SK-N-MC (cell line): ENCODE data around the gene SPNS3.

ENCODE experiments used
- DNase-seq: peaks from one replicate; pipeline ENCODE4 v3.0.0-alpha.2; 2011; ENCODE audit warnings: low read depth, low spot score
- H3K27ac ChIP-seq: fragments of 200-600 bp; sonication (generic); 2 replicates; pipeline ENCODE4 v1.5.1; 2016; ENCODE audit warnings: mixed run types
- H3K36me3 ChIP-seq: fragments of 200-600 bp; sonication (generic); 2 replicates; pipeline ENCODE4 v1.6.1; 2017; ENCODE audit warnings: antibody characterized with exemption, low read length, mixed read lengths; ENCODE audit not compliant: insufficient read depth
- H3K4me3 ChIP-seq: fragments of 200-600 bp; sonication (generic); 2 replicates; pipeline ENCODE4 v1.5.1; 2016
- H3K9ac ChIP-seq: fragments of 200-600 bp; sonication (generic); 2 replicates; pipeline ENCODE4 v1.8.0; 2017; ENCODE audit warnings: mixed run types, mixed read lengths; ENCODE audit not compliant: insufficient read length
- H3K9me3 ChIP-seq: fragments of 200-600 bp; sonication (generic); 2 replicates; pipeline ENCODE4 v1.6.1; 2017; ENCODE audit warnings: low read depth, mild to moderate bottlenecking, antibody characterized with exemption, low read length, moderate library complexity, mixed read lengths
- EZH2 ChIP-seq: fragments of 200-600 bp; sonication (generic); IDR thresholded peaks from one replicate; pipeline ENCODE4 v1.6.1; 2017; ENCODE audit warnings: antibody characterized with exemption
- FOXP2 ChIP-seq: optimal IDR thresholded peaks from 2 replicates; pipeline ENCODE3; 2011; ENCODE audit warnings: mild to moderate bottlenecking, moderate library complexity; ENCODE audit not compliant: insufficient read depth; ENCODE audit errors: extremely low read length, control extremely low read depth
- POLR2AphosphoS5 ChIP-seq: IDR thresholded peaks from 2 replicates; pipeline ENCODE4 v1.6.1; 2012; ENCODE audit warnings: mild to moderate bottlenecking, low read depth, low read length, borderline replicate concordance

Gene SPNS3

DNA sequence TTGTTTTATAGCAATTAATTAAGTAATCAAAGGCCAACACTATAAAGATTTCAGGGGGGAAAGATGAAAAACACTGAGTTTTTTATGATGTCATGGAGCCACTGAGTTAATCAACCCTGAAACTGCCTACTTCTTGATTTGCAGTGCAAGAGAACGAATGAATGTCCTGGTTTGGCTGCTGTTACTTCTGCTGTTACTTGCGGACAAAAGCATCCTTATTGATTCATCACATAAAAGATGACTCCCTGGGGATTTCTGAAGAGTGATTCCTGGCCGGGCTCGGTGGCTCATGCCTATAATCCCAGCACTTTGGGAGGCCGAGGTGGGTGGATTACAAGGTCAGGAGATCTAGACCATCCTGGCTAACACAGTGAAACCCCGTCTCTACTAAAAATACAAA, 10.9 kb upstream of the SPNS3 start:
- no peaks in the 10 kb centered on the region for H3K9me3 ChIP-seq
- H3K9ac ChIP-seq, result no peak overlapping the region
- no peak overlapping the region for H3K27ac ChIP-seq
- no peaks in the 10 kb centered on the region for H3K36me3 ChIP-seq
- no peak overlapping the region for H3K4me3 ChIP-seq
- TF ChIP-seq FOXP2 (no peak), EZH2 (no peak), POLR2AphosphoS5 (no peak)
- no peak for DNase-seq

DNA sequence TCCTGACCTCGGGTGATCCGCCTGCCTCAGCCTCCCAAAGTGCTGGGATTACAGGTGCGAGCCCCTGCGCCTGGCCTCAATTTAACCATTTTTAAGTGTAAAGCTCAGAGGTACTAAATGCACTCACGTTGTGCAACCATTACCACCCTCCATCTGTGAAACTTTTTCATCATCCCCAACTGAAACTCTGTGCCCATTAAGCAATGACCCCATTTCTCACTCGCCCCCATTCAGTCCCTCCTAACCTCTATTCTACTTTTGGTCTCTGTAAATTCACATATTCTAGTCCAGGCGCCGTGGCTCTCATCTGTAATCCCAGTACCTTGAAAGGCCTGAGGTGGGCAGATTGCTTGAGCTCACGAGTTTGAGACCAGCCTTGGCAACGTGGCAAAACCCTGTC, 8.3 kb upstream of the SPNS3 start:
- Histone ChIP-seq H3K9me3 (no peaks in the 10 kb centered on the region), H3K9ac (no peak overlapping the region), H3K27ac (no peak overlapping the region), H3K36me3 (no peaks in the 10 kb centered on the region), H3K4me3 (no peak overlapping the region)
- TF ChIP-seq FOXP2 (no peak), EZH2 (no peak), POLR2AphosphoS5 (no peak)
- DNase-seq, result no peak

DNA sequence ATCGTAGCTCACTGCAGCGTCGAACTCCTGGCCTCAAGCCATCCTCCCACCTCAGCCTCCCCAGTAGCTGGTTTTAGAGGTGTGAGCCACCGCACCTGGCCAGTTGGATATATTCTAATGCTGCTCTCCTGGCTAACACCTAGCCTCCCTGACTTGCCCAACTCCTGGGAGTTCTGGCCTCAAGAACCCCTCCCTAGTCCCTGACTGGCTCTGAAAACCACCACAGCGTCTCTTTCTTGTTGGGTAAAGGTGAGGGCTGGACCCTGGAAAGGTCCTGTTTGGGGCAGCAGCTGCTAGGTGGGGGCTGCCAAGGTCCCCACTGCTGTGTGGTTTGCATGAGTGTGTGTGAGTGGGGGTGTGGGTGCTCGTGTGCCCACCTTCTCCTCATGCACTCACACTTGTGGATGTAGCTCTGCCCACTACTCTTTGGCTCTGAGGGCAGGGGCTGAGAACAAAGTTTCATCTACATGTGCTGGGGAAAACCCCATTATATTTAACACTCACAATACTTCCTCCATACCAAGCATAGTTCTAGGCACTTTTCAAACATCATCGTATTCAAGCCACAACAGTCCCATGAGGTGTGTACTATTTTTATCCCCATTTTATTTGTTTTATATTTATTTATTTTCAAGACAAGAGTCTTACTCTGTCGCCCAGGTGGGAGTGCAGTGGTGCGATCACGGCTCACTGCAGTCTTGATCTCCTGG, 7.1 kb upstream of the SPNS3 start:
- no peak for DNase-seq
- H3K9ac ChIP-seq, result no peak overlapping the region
- TF ChIP-seq EZH2 (no peak), FOXP2 (no peak), POLR2AphosphoS5 (no peak)
- H3K36me3 ChIP-seq, result no peaks in the 10 kb centered on the region
- no peak overlapping the region for H3K27ac ChIP-seq
- H3K9me3 ChIP-seq, result no peaks in the 10 kb centered on the region
- no peak overlapping the region for H3K4me3 ChIP-seq

DNA sequence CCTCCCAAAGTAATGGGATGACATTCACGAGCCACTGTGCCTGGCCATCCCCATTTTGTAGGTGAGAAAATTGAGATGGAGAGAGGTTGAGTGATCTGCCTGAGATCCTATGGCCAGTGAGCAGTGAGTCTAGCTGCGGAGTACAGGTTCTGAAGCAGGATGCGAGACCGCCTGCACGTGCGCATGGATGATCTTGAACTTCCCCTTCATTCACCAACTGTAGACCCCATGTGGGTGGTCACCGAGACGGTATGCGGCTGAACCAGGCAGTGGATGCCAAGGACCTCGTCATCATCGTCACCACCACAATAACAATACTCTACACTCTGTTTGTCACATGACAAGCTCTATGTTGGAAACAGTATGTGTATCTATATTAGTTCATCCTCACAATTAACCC, 6.2 kb upstream of the SPNS3 start:
- Histone ChIP-seq H3K9me3 (no peaks in the 10 kb centered on the region), H3K4me3 (no peak overlapping the region), H3K9ac (no peak overlapping the region), H3K27ac (no peak overlapping the region), H3K36me3 (no peaks in the 10 kb centered on the region)
- no peak for DNase-seq
- TF ChIP-seq EZH2 (no peak), FOXP2 (no peak), POLR2AphosphoS5 (no peak)

DNA sequence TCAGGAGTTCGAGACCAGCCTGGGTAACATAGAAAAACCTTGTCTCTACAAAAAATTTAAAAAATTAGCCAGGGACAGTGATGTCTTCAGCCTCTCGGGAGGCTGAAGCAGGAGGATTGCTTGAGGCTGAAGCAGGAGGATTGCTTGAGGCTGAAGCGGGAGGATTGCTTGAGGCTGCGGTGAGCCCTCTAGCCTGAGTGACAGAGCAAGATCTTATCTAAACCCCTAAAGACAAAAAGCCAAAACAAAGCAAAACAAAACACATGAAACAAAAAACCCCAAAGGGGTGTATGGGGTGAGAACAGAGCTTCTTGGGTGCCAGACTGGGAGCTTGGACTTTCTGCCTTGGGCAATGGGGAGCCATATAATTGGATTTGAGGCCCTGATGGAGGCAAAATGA, 2.6 kb downstream of the SPNS3 start:
- H3K4me3 ChIP-seq, result no peak overlapping the region
- H3K27ac ChIP-seq, result no peak overlapping the region
- H3K9me3 ChIP-seq, result no peaks in the 10 kb centered on the region
- no peak overlapping the region for H3K9ac ChIP-seq
- H3K36me3 ChIP-seq, result no peaks in the 10 kb centered on the region
- no peak for DNase-seq
- TF ChIP-seq POLR2AphosphoS5, result no peak
- no peak for TF ChIP-seq FOXP2
- no peak for TF ChIP-seq EZH2

DNA sequence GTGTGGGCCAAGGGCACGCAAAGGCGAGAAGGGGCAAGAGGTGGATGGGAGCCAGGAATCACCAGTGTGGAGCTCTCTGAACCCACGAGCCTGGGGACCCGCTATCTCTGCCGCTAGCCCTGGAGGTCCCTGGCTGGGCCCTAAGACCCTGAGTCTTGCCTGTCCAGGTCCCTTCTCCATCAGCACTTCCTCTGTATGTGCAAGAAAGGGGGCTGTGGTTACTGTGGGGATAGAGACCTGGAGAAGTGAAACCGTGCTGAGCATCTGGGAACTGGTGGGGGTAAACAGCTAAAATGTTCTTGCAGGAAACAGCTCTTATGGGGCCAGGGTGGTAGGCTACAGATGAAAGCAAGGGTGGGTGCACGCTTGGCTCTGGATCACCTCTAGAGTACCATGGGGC, 3.1 kb downstream of the SPNS3 start:
- H3K9ac ChIP-seq, result no peak overlapping the region
- H3K9me3 ChIP-seq, result no peaks in the 10 kb centered on the region
- H3K36me3 ChIP-seq, result no peaks in the 10 kb centered on the region
- H3K4me3 ChIP-seq, result no peak overlapping the region
- no peak overlapping the region for H3K27ac ChIP-seq
- DNase-seq, result no peak
- TF ChIP-seq POLR2AphosphoS5 (no peak), FOXP2 (no peak), EZH2 (no peak)

DNA sequence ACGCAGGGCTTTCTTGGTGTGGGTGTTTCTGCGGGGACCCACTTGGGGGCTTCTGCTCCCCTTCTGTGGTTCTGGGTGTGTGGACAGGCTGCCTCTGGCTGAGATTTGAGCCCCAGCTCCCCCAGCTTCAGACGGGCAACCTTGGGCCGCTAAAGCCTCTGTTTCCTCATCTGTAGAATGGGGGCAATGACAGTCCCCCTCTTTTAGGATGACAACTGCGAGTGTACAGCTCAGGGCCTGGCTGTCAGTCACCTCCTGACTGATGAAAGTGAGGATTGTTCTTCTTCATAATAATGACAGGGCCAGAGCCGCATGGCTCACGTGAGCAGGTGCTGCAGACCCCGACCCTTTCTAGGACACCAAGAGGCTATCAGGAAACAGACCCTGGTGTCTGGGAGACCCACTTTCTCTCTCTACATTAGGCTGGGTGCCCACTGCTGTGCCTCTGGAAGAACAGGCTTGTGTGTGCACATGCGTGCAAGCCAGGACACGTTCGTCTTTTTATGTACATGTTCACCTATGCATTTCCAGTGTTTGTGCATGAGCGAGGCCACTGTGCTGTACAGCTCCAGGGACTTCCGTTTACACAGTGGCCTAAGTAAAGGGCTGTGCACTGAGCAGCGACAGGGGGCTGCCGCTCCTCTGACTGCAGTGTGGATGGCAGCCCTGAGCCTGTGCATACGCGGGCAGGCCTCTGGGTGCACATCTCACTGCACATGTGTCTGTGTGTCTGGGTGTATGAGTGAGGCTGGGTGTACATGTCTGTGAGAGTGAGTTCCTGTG, 4.6 kb downstream of the SPNS3 start:
- H3K36me3 ChIP-seq, result no peaks in the 10 kb centered on the region
- H3K9me3 ChIP-seq, result no peaks in the 10 kb centered on the region
- H3K9ac ChIP-seq, result no peak overlapping the region
- TF ChIP-seq FOXP2 (no peak), EZH2 (no peak), POLR2AphosphoS5 (no peak)
- H3K27ac ChIP-seq, result no peak overlapping the region
- H3K4me3 ChIP-seq, result no peak overlapping the region
- DNase-seq, result no peak

DNA sequence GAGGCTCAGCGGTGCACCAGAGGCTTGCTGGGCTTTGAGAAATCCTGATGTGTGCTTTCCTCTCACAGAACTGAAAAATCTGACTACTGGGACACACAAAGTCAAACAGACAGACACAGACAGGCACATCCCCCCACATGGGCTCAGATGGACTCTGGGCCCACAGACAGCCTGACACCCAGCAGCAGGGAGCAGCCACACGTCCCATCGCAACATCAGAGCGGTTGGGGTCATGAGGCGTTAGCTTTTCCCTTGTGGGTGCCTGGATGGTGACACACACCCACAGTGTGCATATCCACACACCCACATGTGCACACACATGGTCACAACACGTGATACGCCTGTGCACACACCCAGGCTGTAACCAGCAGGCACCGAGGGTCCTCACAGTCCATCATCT, 6.3 kb downstream of the SPNS3 start:
- TF ChIP-seq POLR2AphosphoS5 (no peak), FOXP2 (no peak), EZH2 (no peak)
- H3K27ac ChIP-seq, result no peak overlapping the region
- H3K9ac ChIP-seq, result no peak overlapping the region
- no peaks in the 10 kb centered on the region for H3K9me3 ChIP-seq
- DNase-seq, result no peak
- H3K36me3 ChIP-seq, result no peaks in the 10 kb centered on the region
- no peak overlapping the region for H3K4me3 ChIP-seq
